Uterus (tissue), 2 donors: ENCODE data around the gene NOP53.

Experiments
- POLR2A ChIP-seq, 2 donors: fragments of 450-650 bp; IDR thresholded peaks; one replicate each; pipeline ENCODE4 v1.6.1; 2016; ENCODE audit warnings: antibody characterized with exemption in 2 of 2, mild to moderate bottlenecking in 1 of 2, moderate library complexity in 1 of 2
- TF ChIP-seq, protein P1 (sequence below), 4 experiments: fragments of 200-600 bp in 2 of 4; fragments of 450-650 bp in 2 of 4; sonication (generic) in 2 of 4; IDR thresholded peaks; one replicate each; pipeline ENCODE4 v1.5.1; 2016 to 2019; ENCODE audit warnings: antibody characterized with exemption in 4 of 4, mild to moderate bottlenecking in 2 of 4, moderate library complexity in 1 of 4

DNA sequence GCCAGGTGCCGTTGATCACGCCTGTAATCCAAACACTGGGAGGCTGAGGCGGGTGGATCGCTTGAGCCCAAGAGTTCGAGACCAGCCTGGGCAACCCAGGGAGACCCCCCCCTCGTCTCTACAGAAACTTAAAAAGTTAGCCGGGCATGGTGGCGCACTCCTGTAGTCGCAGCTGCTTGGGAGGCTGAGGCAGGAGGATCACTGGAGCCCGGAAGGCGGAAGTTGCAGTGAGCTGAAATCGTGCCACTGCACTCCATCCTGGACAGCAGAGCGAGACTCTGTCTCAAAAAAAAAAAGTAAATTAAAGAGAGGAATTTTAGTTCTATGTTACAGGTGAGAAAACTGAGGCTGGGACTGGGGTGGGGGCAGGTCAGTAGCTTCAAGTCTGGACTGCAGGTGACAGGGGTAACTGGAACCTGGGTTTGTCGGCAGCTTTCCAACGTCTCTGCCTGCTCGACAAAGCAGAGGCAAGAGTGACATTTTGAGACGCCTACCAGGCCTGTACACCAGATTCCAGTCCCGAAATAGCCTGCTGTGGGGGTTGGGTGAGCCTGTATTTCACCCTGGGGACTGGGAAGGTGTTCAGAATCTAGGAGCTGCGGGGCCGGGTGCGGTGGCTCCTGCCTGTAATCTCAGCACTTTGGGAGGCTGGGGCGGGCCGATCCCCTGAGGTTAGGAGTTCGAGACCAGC is 34.3 kb downstream of the NOP53 start:
- TF ChIP-seq, protein P1, sequence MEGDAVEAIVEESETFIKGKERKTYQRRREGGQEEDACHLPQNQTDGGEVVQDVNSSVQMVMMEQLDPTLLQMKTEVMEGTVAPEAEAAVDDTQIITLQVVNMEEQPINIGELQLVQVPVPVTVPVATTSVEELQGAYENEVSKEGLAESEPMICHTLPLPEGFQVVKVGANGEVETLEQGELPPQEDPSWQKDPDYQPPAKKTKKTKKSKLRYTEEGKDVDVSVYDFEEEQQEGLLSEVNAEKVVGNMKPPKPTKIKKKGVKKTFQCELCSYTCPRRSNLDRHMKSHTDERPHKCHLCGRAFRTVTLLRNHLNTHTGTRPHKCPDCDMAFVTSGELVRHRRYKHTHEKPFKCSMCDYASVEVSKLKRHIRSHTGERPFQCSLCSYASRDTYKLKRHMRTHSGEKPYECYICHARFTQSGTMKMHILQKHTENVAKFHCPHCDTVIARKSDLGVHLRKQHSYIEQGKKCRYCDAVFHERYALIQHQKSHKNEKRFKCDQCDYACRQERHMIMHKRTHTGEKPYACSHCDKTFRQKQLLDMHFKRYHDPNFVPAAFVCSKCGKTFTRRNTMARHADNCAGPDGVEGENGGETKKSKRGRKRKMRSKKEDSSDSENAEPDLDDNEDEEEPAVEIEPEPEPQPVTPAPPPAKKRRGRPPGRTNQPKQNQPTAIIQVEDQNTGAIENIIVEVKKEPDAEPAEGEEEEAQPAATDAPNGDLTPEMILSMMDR (IDR thresholded peaks at IDR 0.05) = no peak
- peak in 1 of 2 donors; percentile 31 for TF ChIP-seq POLR2A (IDR thresholded peaks at IDR 0.05)
